Thyroid gland (tissue), 4 donors: Measurements from ENCODE around the gene FSTL4. TPM values are rescaled to one million over a fixed set of nuclear protein-coding genes. Genes with fewer than 3 reads are reported as not detected.

Source experiments
- DNase-seq, 2 donors: peaks; one replicate each; pipeline ENCODE4 v3.0.0-alpha.2; 2019
- H3K27ac ChIP-seq, 3 donors: fragments of 200-600 bp; sonication (generic); 1 replicate in 2 of 3; 2 replicates in 1 of 3; pipeline ENCODE4 v1.5.1; 2016 to 2019; ENCODE audit warnings: mild to moderate bottlenecking in 1 of 3, moderate library complexity in 1 of 3
- H3K27me3 ChIP-seq: fragments of 200-600 bp; sonication (generic); one replicate; pipeline ENCODE4 v1.5.1; 2019
- H3K36me3 ChIP-seq, 2 donors: fragments of 200-600 bp; sonication (generic); one replicate each; pipeline ENCODE4 v1.5.1; 2016 to 2019
- H3K4me1 ChIP-seq, 2 donors: fragments of 200-600 bp; sonication (generic); one replicate each; pipeline ENCODE4 v1.5.1; 2017 to 2019
- H3K4me3 ChIP-seq, 3 donors: fragments of 200-600 bp; sonication (generic); replicated peaks in 1 of 3; 1 replicate in 2 of 3; 2 replicates in 1 of 3; pipeline ENCODE4 v1.5.1; 2016; ENCODE audit warnings: mild to moderate bottlenecking in 1 of 3
- H3K9me3 ChIP-seq: fragments of 200-600 bp; sonication (generic); one replicate; pipeline ENCODE4 v1.5.1; 2017
- CTCF ChIP-seq, 6 experiments: fragments of 200-600 bp in 3 of 6; fragments of 450-650 bp in 3 of 6; sonication (generic) in 3 of 6; IDR thresholded peaks; one replicate each; pipeline ENCODE4 v1.5.1; 2016 to 2019; ENCODE audit warnings: antibody characterized with exemption in 6 of 6, mild to moderate bottlenecking in 2 of 6, inconsistent platforms in 1 of 6, moderate library complexity in 1 of 6
- POLR2A ChIP-seq, 2 donors: fragments of 450-650 bp; IDR thresholded peaks; one replicate each; pipeline ENCODE4 v1.6.1; 2017; ENCODE audit warnings: antibody characterized with exemption in 2 of 2, mild to moderate bottlenecking in 2 of 2, moderate library complexity in 1 of 2
- WGBS, 2 donors: methylation state at CpG; one replicate each; pipeline ENCODE4 v1.1.5; 2017; 5-methylcytosine and 5-hydroxymethylcytosine counted together
- intact Hi-C: fragments of 100-400 bp; cut with DNase I; formaldehyde crosslinking; loops from one replicate; pipeline ENCODE4 v1.15.1; 2023
- total RNA-seq, 4 donors: library from RNA; depleted of rRNA; stranded (reverse); fragments of >200 nt; gene quantifications; one replicate each; pipeline ENCODE4 v1.2.3, GENCODE V29; 2016

Gene FSTL4
- total RNA-seq, 4 donors from 2014 or later, result 0.10 to 0.13 TPM; not detected in 2

GRCh38 chr5:133613184-133613583, 843 bp upstream of the FSTL4 start:
- 79 to 82% methylated on average over 5 of the region's 5 CpGs for WGBS, 2 donors
- H3K9me3 ChIP-seq, result no peaks in the 10 kb centered on the region
- peaks cover 9% of the 10 kb centered on the region for H3K27me3 ChIP-seq
- no peak overlapping the region for H3K4me3 ChIP-seq
- no peaks in the 10 kb centered on the region for H3K36me3 ChIP-seq
- intact Hi-C loops, result no loop called here
- no peak overlapping the region for H3K27ac ChIP-seq
- H3K4me1 ChIP-seq, result peaks cover 12 to 21% of the 10 kb centered on the region in 2 donors
- no peak for DNase-seq
- no peak for TF ChIP-seq POLR2A (IDR thresholded peaks at IDR 0.05)
- no peak for TF ChIP-seq CTCF (IDR thresholded peaks at IDR 0.05)

DNA sequence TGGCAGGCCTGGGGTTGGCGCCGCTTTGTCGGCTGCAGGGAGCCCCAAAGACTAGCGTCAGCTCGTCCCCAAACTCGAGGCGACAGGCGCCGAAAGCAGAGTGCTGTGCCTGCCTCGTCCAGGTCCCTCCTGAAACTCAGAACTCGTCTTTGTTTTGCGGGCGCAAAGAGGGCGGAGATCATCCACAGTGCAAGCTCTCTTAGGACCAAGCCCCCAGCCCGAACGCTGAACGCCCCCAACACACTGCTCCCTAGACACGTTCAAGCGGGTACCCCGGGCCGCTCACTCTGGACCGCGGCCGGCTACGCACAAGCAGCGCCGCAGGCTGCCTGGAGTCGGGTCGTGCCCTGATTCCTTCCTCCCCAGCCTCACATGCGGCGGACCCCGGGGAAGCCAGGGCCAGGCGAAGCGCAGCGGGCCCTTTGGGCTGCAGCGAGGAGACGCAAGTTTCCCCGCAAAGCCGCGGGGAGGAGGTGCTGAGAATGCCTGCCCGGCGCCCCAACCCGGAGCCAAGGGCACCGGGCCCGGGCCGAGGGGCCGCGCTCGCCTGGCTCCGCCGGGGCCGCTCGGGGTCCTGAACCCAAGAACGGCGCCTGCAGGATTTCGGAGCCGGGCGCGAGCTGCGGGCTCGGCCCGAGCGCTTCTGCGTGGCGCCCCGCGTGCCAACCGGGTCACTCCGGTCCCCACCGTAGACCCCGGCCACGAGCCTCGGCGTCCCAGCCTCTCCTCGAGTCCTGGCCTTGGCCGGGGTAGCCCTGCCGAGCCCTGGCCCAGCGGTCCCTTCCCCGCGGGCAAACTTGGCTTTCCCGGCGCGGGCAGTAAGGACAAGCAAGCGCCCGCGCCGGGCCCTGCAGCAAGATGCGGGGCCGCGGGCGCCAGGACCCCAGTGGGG, 738 bp downstream of the FSTL4 start:
- peak overlapping the region in 1 of 3 donors; percentile 26 for H3K4me3 ChIP-seq
- no peaks in the 10 kb centered on the region for H3K36me3 ChIP-seq
- H3K27me3 ChIP-seq, result peaks cover 9% of the 10 kb centered on the region
- TF ChIP-seq POLR2A (IDR thresholded peaks at IDR 0.05) (no peak), CTCF (IDR thresholded peaks at IDR 0.05) (no peak)
- 0 to 2% methylated on average over 1 to 42 of the region's 91 CpGs for WGBS, 2 donors
- intact Hi-C loops, result no loop called here
- H3K4me1 ChIP-seq, result peaks cover 12 to 21% of the 10 kb centered on the region in 2 donors
- no peak overlapping the region for H3K27ac ChIP-seq
- DNase-seq, result peak in 1 of 2 donors; percentile 3
- H3K9me3 ChIP-seq, result no peaks in the 10 kb centered on the region

GRCh38 chr5:133610489-133611356, 1.6 kb downstream of the FSTL4 start:
- no peaks in the 10 kb centered on the region for H3K36me3 ChIP-seq
- H3K27me3 ChIP-seq, result peaks cover 9% of the 10 kb centered on the region
- no peak overlapping the region for H3K27ac ChIP-seq
- TF ChIP-seq CTCF (IDR thresholded peaks at IDR 0.05), result peak in 5 of 6 experiments; percentile 8 to 58 (median 22)
- TF ChIP-seq POLR2A (IDR thresholded peaks at IDR 0.05), result no peak
- 12 to 17% methylated on average over 18 to 33 of the region's 57 CpGs for WGBS, 2 donors
- intact Hi-C loops, result no loop called here
- H3K4me3 ChIP-seq, result peak overlapping the region in 1 of 3 donors; percentile 26
- DNase-seq, result peak; percentile 68 to 73
- H3K9me3 ChIP-seq, result no peaks in the 10 kb centered on the region
- H3K4me1 ChIP-seq, result peaks cover 12 to 21% of the 10 kb centered on the region in 2 donors

DNA sequence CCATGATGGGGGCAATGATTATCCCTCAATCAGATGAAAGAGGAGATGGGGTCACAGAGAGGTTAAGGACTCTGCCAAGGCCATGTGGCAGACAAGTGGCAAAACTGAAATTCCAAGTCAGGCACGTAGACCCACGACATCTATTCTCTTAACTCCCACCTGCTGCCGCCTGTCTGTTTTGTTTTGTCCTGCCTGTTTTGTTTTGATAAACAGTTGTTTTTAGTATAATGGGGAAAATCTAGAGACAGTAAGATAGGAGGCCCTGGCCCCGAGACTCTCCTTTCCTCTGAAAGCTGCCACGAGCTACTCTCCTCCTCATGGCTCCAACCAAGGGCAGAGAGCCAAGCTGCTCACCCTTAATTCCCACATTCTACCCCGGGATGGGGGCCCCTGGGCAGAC, 4.9 kb downstream of the FSTL4 start:
- no peak for DNase-seq
- H3K9me3 ChIP-seq, result no peaks in the 10 kb centered on the region
- WGBS, 2 donors, result 45 to 55% methylated on average over 6 of the region's 6 CpGs

More for the DNA sequence above, 4.9 kb downstream of the FSTL4 start:
- intact Hi-C loops, result no loop called here
- Histone ChIP-seq H3K27ac (no peak overlapping the region), H3K36me3 (no peaks in the 10 kb centered on the region), H3K4me3 (no peak overlapping the region), H3K4me1 (peaks cover 12 to 19% of the 10 kb centered on the region in 2 donors), H3K27me3 (peaks cover 9% of the 10 kb centered on the region)
- TF ChIP-seq CTCF (IDR thresholded peaks at IDR 0.05) (no peak), POLR2A (IDR thresholded peaks at IDR 0.05) (no peak)
